GM19324 (cell line): Measurements from ENCODE around the gene EVL.

Experiments used
- ATAC-seq: cut with Tn5 transposase; IDR thresholded peaks from one replicate; pipeline ENCODE4 v1.9.1; 2021; ENCODE audit warnings: mild to moderate bottlenecking, moderate library complexity; ENCODE audit not compliant: unreplicated experiment, low FRiP score

Gene EVL

GRCh38 chr14:100080206-100080605 is 15.0 kb downstream of the EVL start:
- no peak for ATAC-seq

GRCh38 chr14:100081997-100082625 is 16.9 kb downstream of the EVL start:
- no peak for ATAC-seq

- ATAC-seq = no peak
Observed at GRCh38 chr14:100082723-100083122, 17.5 kb downstream of the EVL start.

GRCh38 chr14:100083706-100084105 is 18.5 kb downstream of the EVL start:
- no peak for ATAC-seq

GRCh38 chr14:100084591-100084990 is 19.4 kb downstream of the EVL start:
- no peak for ATAC-seq

GRCh38 chr14:100085462-100085861 is 20.2 kb downstream of the EVL start:
- ATAC-seq = no peak

- ATAC-seq = no peak
Observed at GRCh38 chr14:100086361-100086760, 21.1 kb downstream of the EVL start.

- no peak for ATAC-seq
Observed at GRCh38 chr14:100088226-100088625, 23.0 kb downstream of the EVL start.

- ATAC-seq = no peak
Observed at GRCh38 chr14:100091386-100091785, 26.2 kb downstream of the EVL start.

- ATAC-seq = no peak
Observed at GRCh38 chr14:100092832-100093231, 27.6 kb downstream of the EVL start.

- ATAC-seq = no peak
Observed at GRCh38 chr14:100093319-100093718, 28.1 kb downstream of the EVL start.

GRCh38 chr14:100096656-100097055 is 31.4 kb downstream of the EVL start:
- ATAC-seq = no peak

- no peak for ATAC-seq
Observed at GRCh38 chr14:100098171-100098570, 32.9 kb downstream of the EVL start.

GRCh38 chr14:100100032-100100703 is 34.9 kb downstream of the EVL start:
- no peak for ATAC-seq

- ATAC-seq = no peak
Observed at GRCh38 chr14:100102156-100102785, 37.0 kb downstream of the EVL start.

- ATAC-seq = no peak
Observed at GRCh38 chr14:100103250-100104005, 38.2 kb downstream of the EVL start.

GRCh38 chr14:100104006-100104352 is 38.8 kb downstream of the EVL start:
- no peak for ATAC-seq

- no peak for ATAC-seq
Observed at GRCh38 chr14:100104523-100105300, 39.5 kb downstream of the EVL start.

- ATAC-seq = no peak
Observed at GRCh38 chr14:100105357-100106169, 40.3 kb downstream of the EVL start.
